ENCODE results near the gene GTF2H3.

GRCh38 chr12:123681605-123682004, 48.0 kb downstream of the GTF2H3 start:
- TF ChIP-seq CTCF (conservative IDR thresholded peaks at IDR 0.05; ENCODE audit: low read length), result no peak
- no peak for TF ChIP-seq EZH2phosphoT487 (IDR thresholded peaks at IDR 0.05; ENCODE audit: borderline replicate concordance)
